A204.1 (cell line): ENCODE data around the gene IL23A.

ENCODE experiments used
- FAIRE-seq: peaks from 2 replicates; lab custom pipeline; 2012; peaks lifted over from hg19 to GRCh38; lab: Jason Lieb, UNC

The IL23A gene

GRCh38 chr12:56362130-56363059, 23.7 kb downstream of the IL23A start, which contains the start of gene APOF:
TSS of gene APOF (minus strand) at chr12:56362857. CDS start at chr12:56362745, 112 bp downstream.
- no peak for FAIRE-seq

GRCh38 chr12:56366948-56367347, 28.3 kb downstream of the IL23A start:
- FAIRE-seq: no peak

- FAIRE-seq: no peak
These were observed 34.8 kb downstream of the IL23A start for GRCh38 chr12:56373515-56373914.

GRCh38 chr12:56374726-56375597, 36.3 kb downstream of the IL23A start:
- no peak for FAIRE-seq

GRCh38 chr12:56375598-56376434, 37.1 kb downstream of the IL23A start:
- no peak for FAIRE-seq

GRCh38 chr12:56377310-56377988, 38.8 kb downstream of the IL23A start:
- FAIRE-seq: no peak

GRCh38 chr12:56377989-56378316, 39.3 kb downstream of the IL23A start:
- no peak for FAIRE-seq

GRCh38 chr12:56382611-56383010, 43.9 kb downstream of the IL23A start:
- FAIRE-seq: no peak

- no peak for FAIRE-seq
These were observed 47.2 kb downstream of the IL23A start for GRCh38 chr12:56385873-56386272.

GRCh38 chr12:56387152-56387736, 48.6 kb downstream of the IL23A start:
- FAIRE-seq: no peak

- no peak for FAIRE-seq
These were observed 50.7 kb downstream of the IL23A start for GRCh38 chr12:56389412-56389811.
